Esophagus muscularis mucosa (tissue), 4 donors: ENCODE results near the gene FAM111A.
"Not testable (repeated sequence)": the region's sequence is repeated elsewhere in the genome, so short reads cannot be mapped to it uniquely, and the experiment has no call there.

Source experiments
- EP300 ChIP-seq: sonication (generic); formaldehyde crosslinking; IDR thresholded peaks from one replicate; pipeline ENCODE4 v1.6.1; 2017; ENCODE audit warnings: antibody characterized with exemption
- POLR2A ChIP-seq: fragments of 450-650 bp; IDR thresholded peaks from one replicate; pipeline ENCODE4 v1.6.1; 2017; ENCODE audit warnings: antibody characterized with exemption, moderate library complexity, mild to moderate bottlenecking, low read depth
- POLR2AphosphoS5 ChIP-seq, 2 donors: sonication (generic); formaldehyde crosslinking; IDR thresholded peaks; one replicate each; pipeline ENCODE4 v1.6.1; 2017; ENCODE audit warnings: antibody characterized with exemption in 2 of 2
- TF ChIP-seq, protein P1 (sequence below), 3 experiments: fragments of 200-600 bp in 2 of 3; fragments of 450-650 bp in 1 of 3; sonication (generic) in 2 of 3; IDR thresholded peaks; one replicate each; pipeline ENCODE4 v1.5.1; 2017 to 2019; ENCODE audit warnings: antibody characterized with exemption in 3 of 3, mild to moderate bottlenecking in 2 of 3, moderate library complexity in 1 of 3

- TF ChIP-seq, protein P1, sequence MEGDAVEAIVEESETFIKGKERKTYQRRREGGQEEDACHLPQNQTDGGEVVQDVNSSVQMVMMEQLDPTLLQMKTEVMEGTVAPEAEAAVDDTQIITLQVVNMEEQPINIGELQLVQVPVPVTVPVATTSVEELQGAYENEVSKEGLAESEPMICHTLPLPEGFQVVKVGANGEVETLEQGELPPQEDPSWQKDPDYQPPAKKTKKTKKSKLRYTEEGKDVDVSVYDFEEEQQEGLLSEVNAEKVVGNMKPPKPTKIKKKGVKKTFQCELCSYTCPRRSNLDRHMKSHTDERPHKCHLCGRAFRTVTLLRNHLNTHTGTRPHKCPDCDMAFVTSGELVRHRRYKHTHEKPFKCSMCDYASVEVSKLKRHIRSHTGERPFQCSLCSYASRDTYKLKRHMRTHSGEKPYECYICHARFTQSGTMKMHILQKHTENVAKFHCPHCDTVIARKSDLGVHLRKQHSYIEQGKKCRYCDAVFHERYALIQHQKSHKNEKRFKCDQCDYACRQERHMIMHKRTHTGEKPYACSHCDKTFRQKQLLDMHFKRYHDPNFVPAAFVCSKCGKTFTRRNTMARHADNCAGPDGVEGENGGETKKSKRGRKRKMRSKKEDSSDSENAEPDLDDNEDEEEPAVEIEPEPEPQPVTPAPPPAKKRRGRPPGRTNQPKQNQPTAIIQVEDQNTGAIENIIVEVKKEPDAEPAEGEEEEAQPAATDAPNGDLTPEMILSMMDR (IDR thresholded peaks at IDR 0.05): not testable (repeated sequence)
- not testable (repeated sequence) for TF ChIP-seq POLR2AphosphoS5 (IDR thresholded peaks at IDR 0.05); POLR2A; EP300
These were observed 46.6 kb upstream of the FAM111A start for GRCh38 chr11:59095972-59096575.
